ENCODE data around the gene FBXL16. TPM values are rescaled to one million over a fixed set of nuclear protein-coding genes. Genes with fewer than 3 reads are reported as not detected.

The FBXL16 gene
- total and polyA plus RNA-seq, 4 donors = under 0.01 to 0.14 TPM; not detected in 2

GRCh38 chr16:749010-749409, 43.4 kb upstream of the FBXL16 start:
- WGBS = 77% methylated on average over 6 of the region's 6 CpGs
- Histone ChIP-seq H3K36me3 (ENCODE audit: control insufficient read depth in 4 of 4, insufficient read depth in 3 of 4, low read depth in 1 of 4, low read length in 3 of 4) (no peaks in the 10 kb centered on the region), H3K27ac (ENCODE audit: low read depth in 1 of 2, low read length in 2 of 2) (no peak overlapping the region), H3K4me3 (ENCODE audit: low read depth in 1 of 3, low read length in 3 of 3) (no peak overlapping the region), H3K4me1 (ENCODE audit: control insufficient read depth in 4 of 4, insufficient read depth in 4 of 4, low read length in 3 of 4) (no peaks in the 10 kb centered on the region), H3K27me3 (ENCODE audit: control insufficient read depth in 4 of 4, insufficient read depth in 4 of 4, low read length in 3 of 4) (no peaks in the 10 kb centered on the region), H3K9me3 (ENCODE audit: control insufficient read depth in 4 of 4, low read length in 3 of 4) (no peaks in the 10 kb centered on the region), H3K9ac (ENCODE audit: low read depth in 1 of 2, low read length in 2 of 2) (no peak overlapping the region)
- no peak for TF ChIP-seq CTCF (IDR thresholded peaks at IDR 0.05; ENCODE audit: low read depth, low read length, missing input control)
- no peak for TF ChIP-seq RXRA (IDR thresholded peaks at IDR 0.05)
- no peak for TF ChIP-seq HNF4G (IDR thresholded peaks at IDR 0.05)
- no peak for DNase-seq (ENCODE audit: low spot score)

GRCh38 chr16:747978-748746, 42.6 kb upstream of the FBXL16 start:
- 80% methylated on average over 39 of the region's 39 CpGs for WGBS
- H3K36me3 ChIP-seq (ENCODE audit: control insufficient read depth in 4 of 4, insufficient read depth in 3 of 4, low read depth in 1 of 4, low read length in 3 of 4) = no peaks in the 10 kb centered on the region
- DNase-seq (ENCODE audit: low spot score) = no peak
- H3K9me3 ChIP-seq (ENCODE audit: control insufficient read depth in 4 of 4, low read length in 3 of 4) = no peaks in the 10 kb centered on the region
- no peaks in the 10 kb centered on the region for H3K4me1 ChIP-seq (ENCODE audit: control insufficient read depth in 4 of 4, insufficient read depth in 4 of 4, low read length in 3 of 4)
- H3K4me3 ChIP-seq (ENCODE audit: low read depth in 1 of 3, low read length in 3 of 3) = no peak overlapping the region
- TF ChIP-seq RXRA (IDR thresholded peaks at IDR 0.05) = no peak
- TF ChIP-seq REST (IDR thresholded peaks at IDR 0.05) = no peak
- no peak for TF ChIP-seq ATF3 (IDR thresholded peaks at IDR 0.05)
- TF ChIP-seq FOXA1 (IDR thresholded peaks at IDR 0.05) = no peak
- TF ChIP-seq SP1 (IDR thresholded peaks at IDR 0.05) = no peak
- no peaks in the 10 kb centered on the region for H3K27me3 ChIP-seq (ENCODE audit: control insufficient read depth in 4 of 4, insufficient read depth in 4 of 4, low read length in 3 of 4)
- H3K9ac ChIP-seq (ENCODE audit: low read depth in 1 of 2, low read length in 2 of 2) = no peak overlapping the region
- H3K27ac ChIP-seq (ENCODE audit: low read depth in 1 of 2, low read length in 2 of 2) = no peak overlapping the region

GRCh38 chr16:746637-747036, 41.0 kb upstream of the FBXL16 start:
- Histone ChIP-seq H3K9me3 (ENCODE audit: control insufficient read depth in 4 of 4, low read length in 3 of 4) (no peaks in the 10 kb centered on the region), H3K27me3 (ENCODE audit: control insufficient read depth in 4 of 4, insufficient read depth in 4 of 4, low read length in 3 of 4) (no peaks in the 10 kb centered on the region), H3K4me3 (ENCODE audit: low read depth in 1 of 3, low read length in 3 of 3) (no peak overlapping the region), H3K4me1 (ENCODE audit: control insufficient read depth in 4 of 4, insufficient read depth in 4 of 4, low read length in 3 of 4) (no peaks in the 10 kb centered on the region), H3K36me3 (ENCODE audit: control insufficient read depth in 4 of 4, insufficient read depth in 3 of 4, low read depth in 1 of 4, low read length in 3 of 4) (no peaks in the 10 kb centered on the region), H3K27ac (ENCODE audit: low read depth in 1 of 2, low read length in 2 of 2) (no peak overlapping the region), H3K9ac (ENCODE audit: low read depth in 1 of 2, low read length in 2 of 2) (no peak overlapping the region)
- TF ChIP-seq CTCF (IDR thresholded peaks at IDR 0.05; ENCODE audit: low read depth, low read length, missing input control) = no peak
- 77% methylated on average over 13 of the region's 13 CpGs for WGBS
- no peak for DNase-seq (ENCODE audit: low spot score)

All from liver (tissue), 9 donors.